CD4-positive, alpha-beta memory T cell (primary cell): Measurements from ENCODE around the gene CD3D. TPM values are rescaled to one million over a fixed set of nuclear protein-coding genes. Genes with fewer than 3 reads are reported as not detected.

Source experiments
- CTCF ChIA-PET: fragments of 350-600 bp; sonication (Branson Sonifier 250); formaldehyde crosslinking; loops from one replicate; lab custom pipeline; 2021; ENCODE audit warnings: inconsistent platforms; ENCODE audit not compliant: partially characterized antibody; lab: Charles Lee
- POLR2A ChIA-PET: fragments of 350-600 bp; sonication (Branson Sonifier 250); formaldehyde crosslinking; loops from one replicate; lab custom pipeline; 2021; ENCODE audit not compliant: partially characterized antibody; lab: Charles Lee
- DNase-seq, 5 donors: peaks; one replicate each; pipeline versions ENCODE4 v3.0.0 to v3.0.0-alpha.2; 2020 to 2022; ENCODE audit warnings: mixed read lengths in 1 of 5
- H3K27ac ChIP-seq: one replicate; pipeline ENCODE4 v1.7.0; 2013; ENCODE audit warnings: low read depth, low read length
- H3K27me3 ChIP-seq: 2 replicates; pipeline ENCODE4 v1.7.0; 2013; ENCODE audit warnings: mild to moderate bottlenecking, low read length, moderate library complexity; ENCODE audit not compliant: insufficient read depth
- H3K36me3 ChIP-seq: 2 replicates; pipeline ENCODE4 v1.7.0; 2013; ENCODE audit warnings: mild to moderate bottlenecking, low read length, moderate library complexity; ENCODE audit not compliant: insufficient read depth
- H3K4me1 ChIP-seq: 2 replicates; pipeline ENCODE4 v1.7.0; 2013; ENCODE audit warnings: mild to moderate bottlenecking, low read length, moderate library complexity; ENCODE audit not compliant: insufficient read depth
- H3K4me3 ChIP-seq, 2 donors: one replicate each; pipeline ENCODE4 v1.7.0; 2013; ENCODE audit warnings: low read length in 2 of 2, mild to moderate bottlenecking in 1 of 2
- H3K9me3 ChIP-seq, 2 donors: one replicate each; pipeline ENCODE4 v1.7.0; 2013; ENCODE audit warnings: low read length in 2 of 2, control low read depth in 1 of 2; ENCODE audit not compliant: control insufficient read depth in 1 of 2
- H3K27ac Mint-ChIP-seq, 7 donors: one replicate each; pipeline ENCODE4 v1.8.0; 2020 to 2021; ENCODE audit warnings: mixed read lengths in 7 of 7, mild to moderate bottlenecking in 6 of 7, inconsistent platforms in 3 of 7, moderate library complexity in 3 of 7
- H3K27me3 Mint-ChIP-seq, 2 donors: one replicate each; pipeline ENCODE4 v1.8.0; 2020 to 2021; ENCODE audit warnings: mixed read lengths in 2 of 2
- H3K36me3 Mint-ChIP-seq, 2 donors: one replicate each; pipeline ENCODE4 v1.8.0; 2020 to 2021; ENCODE audit warnings: mixed read lengths in 2 of 2, inconsistent platforms in 1 of 2, mild to moderate bottlenecking in 1 of 2
- H3K4me1 Mint-ChIP-seq, 4 donors: one replicate each; pipeline ENCODE4 v1.8.0; 2020 to 2021; ENCODE audit warnings: mixed read lengths in 4 of 4, mild to moderate bottlenecking in 1 of 4
- H3K4me3 Mint-ChIP-seq, 8 donors: one replicate each; pipeline ENCODE4 v1.8.0; 2020 to 2021; ENCODE audit warnings: mixed read lengths in 8 of 8, mild to moderate bottlenecking in 7 of 8, moderate library complexity in 6 of 8, inconsistent platforms in 3 of 8
- H3K9me3 Mint-ChIP-seq, 8 donors: one replicate each; pipeline ENCODE4 v1.8.0; 2020 to 2021; ENCODE audit warnings: mixed read lengths in 8 of 8, mild to moderate bottlenecking in 5 of 8, inconsistent platforms in 3 of 8, moderate library complexity in 1 of 8
- intact Hi-C: fragments of 100-400 bp; cut with micrococcal nuclease; formaldehyde crosslinking; loops from one replicate; pipeline ENCODE4 v1.15.1; 2023
- polyA plus RNA-seq, 2 donors: library from polyadenylated mRNA; unstranded; fragments of 300-500 nt; fragmentation: Illumina TruSeq; gene quantifications; one replicate each; pipeline ENCODE4 v1.2.3, GENCODE V29; 2021
- total RNA-seq, 2 experiments: library from RNA; stranded (reverse); gene quantifications; one replicate each; pipeline ENCODE4 v1.2.3, GENCODE V29; 2021

Gene CD3D
- total and polyA plus RNA-seq, 4 experiments from 2014 or later: 338 to 1,046 (median 668) TPM

DNA sequence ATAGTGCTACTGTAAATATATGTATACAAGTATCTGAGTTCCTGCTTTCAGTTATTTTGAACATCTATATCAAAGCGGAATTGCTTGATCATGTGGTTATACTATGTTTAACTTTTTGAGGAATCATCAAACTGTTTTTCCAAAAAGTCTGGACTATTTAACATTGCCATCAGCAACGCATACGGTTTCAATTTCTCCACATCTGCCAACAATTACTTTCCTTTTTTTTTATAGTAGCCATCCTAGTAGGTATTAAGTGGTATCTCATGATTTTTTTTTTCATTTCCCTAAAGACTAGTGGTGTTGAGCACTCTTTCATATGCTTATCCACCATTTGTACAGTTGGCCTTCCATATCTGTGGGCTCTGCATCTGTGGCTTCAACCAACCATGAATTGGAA lies 15.6 kb upstream of the CD3D start:
- Histone ChIP-seq H3K36me3 (peaks cover 3% of the 10 kb centered on the region), H3K9me3 (no peaks in the 10 kb centered on the region), H3K27me3 (no peaks in the 10 kb centered on the region), H3K27ac (no peak overlapping the region), H3K4me1 (peaks cover 42% of the 10 kb centered on the region), H3K4me3 (no peak overlapping the region)
- Mint-ChIP-seq H3K27ac (peak overlapping the region in 6 of 7 donors; percentile 75 to 100 (median 84)), H3K4me1 (peaks cover 32 to 49% (median 41%) of the 10 kb centered on the region in 4 donors), H3K36me3 (peaks cover 12 to 49% of the 10 kb centered on the region in 2 donors), H3K4me3 (peak overlapping the region in 1 of 8 donors; percentile 6), H3K9me3 (peaks cover 0 to 7% (median 0%) of the 10 kb centered on the region in 8 donors), H3K27me3 (no peaks in the 10 kb centered on the region)
- DNase-seq: no peak
- POLR2A ChIA-PET: interaction anchor here (1.1 kb wide), 1 partner anchor 15 kb away, joined by 3 read pairs; the partner anchor contains the start of gene CD3D
- intact Hi-C loops: no loop called here
- CTCF ChIA-PET: interaction anchor here (2.9 kb wide), 1 partner anchor 63 kb away, joined by 20 read pairs; no protein-coding TSS in a partner anchor

DNA sequence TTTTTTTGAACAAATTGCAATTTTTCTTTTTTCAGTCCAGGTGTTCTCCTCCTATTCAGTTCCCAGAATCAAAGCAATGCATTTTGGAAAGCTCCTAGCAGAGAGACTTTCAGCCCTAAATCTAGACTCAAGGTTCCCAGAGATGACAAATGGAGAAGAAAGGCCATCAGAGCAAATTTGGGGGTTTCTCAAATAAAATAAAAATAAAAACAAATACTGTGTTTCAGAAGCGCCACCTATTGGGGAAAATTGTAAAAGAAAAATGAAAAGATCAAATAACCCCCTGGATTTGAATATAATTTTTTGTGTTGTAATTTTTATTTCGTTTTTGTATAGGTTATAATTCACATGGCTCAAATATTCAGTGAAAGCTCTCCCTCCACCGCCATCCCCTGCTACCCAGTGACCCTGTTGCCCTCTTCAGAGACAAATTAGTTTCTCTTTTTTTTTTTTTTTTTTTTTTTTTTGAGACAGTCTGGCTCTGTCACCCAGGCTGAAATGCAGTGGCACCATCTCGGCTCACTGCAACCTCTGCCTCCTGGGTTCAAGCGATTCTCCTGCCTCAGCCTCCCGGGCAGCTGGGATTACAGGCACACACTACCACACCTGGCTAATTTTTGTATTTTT lies 10.7 kb upstream of the CD3D start:
- Histone ChIP-seq H3K9me3 (no peaks in the 10 kb centered on the region), H3K27me3 (no peaks in the 10 kb centered on the region), H3K27ac (peak overlapping the region; percentile 44), H3K4me3 (no peak overlapping the region), H3K4me1 (peaks cover 22% of the 10 kb centered on the region), H3K36me3 (peaks cover 47% of the 10 kb centered on the region)
- no peaks in the 10 kb centered on the region for H3K27me3 Mint-ChIP-seq
- POLR2A ChIA-PET: interaction anchor here (0.9 to 1.6 kb wide), 2 partner anchors 11 to 14 kb away, joined by 7 read pairs; partner anchors contain the start of gene CD3D
- peak in 4 of 5 donors; percentile 53 to 64 (median 63) for DNase-seq
- H3K36me3 Mint-ChIP-seq: peaks cover 41 to 61% of the 10 kb centered on the region in 2 donors
- no peak overlapping the region for H3K4me3 Mint-ChIP-seq
- CTCF ChIA-PET: interaction anchor here (0.7 to 5.2 kb wide), 13 partner anchors 10 to 154 kb away, joined by 3 to 34 read pairs (median 5); partner anchors contain the start of genes CD3D and JAML
- peak overlapping the region; percentile 86 to 96 (median 93) for H3K27ac Mint-ChIP-seq
- H3K9me3 Mint-ChIP-seq: no peaks in the 10 kb centered on the region
- intact Hi-C loops: loop anchor here (1.0 to 5.0 kb wide), 5 partner anchors 9 to 206 kb away; partner anchors contain the start of genes CD3E and CD3G
- peaks cover 22 to 29% (median 24%) of the 10 kb centered on the region in 4 donors for H3K4me1 Mint-ChIP-seq

GRCh38 chr11:118349475-118349874 lies 7.0 kb upstream of the CD3D start:
- peak overlapping the region; percentile 78 to 98 (median 90) for H3K27ac Mint-ChIP-seq
- H3K36me3 ChIP-seq: peaks cover 47% of the 10 kb centered on the region
- CTCF ChIA-PET: no interaction called here
- no peaks in the 10 kb centered on the region for H3K27me3 ChIP-seq
- no peak for DNase-seq
- no peaks in the 10 kb centered on the region for H3K9me3 ChIP-seq
- no peak overlapping the region for H3K4me3 ChIP-seq
- intact Hi-C loops: no loop called here
- H3K4me3 Mint-ChIP-seq: peak overlapping the region in 3 of 8 donors; percentile 5 to 65 (median 24)
- H3K36me3 Mint-ChIP-seq: peaks cover 57 to 73% of the 10 kb centered on the region in 2 donors
- peaks cover 53% of the 10 kb centered on the region for H3K4me1 ChIP-seq
- no peaks in the 10 kb centered on the region for H3K9me3 Mint-ChIP-seq
- peaks cover 44 to 64% (median 54%) of the 10 kb centered on the region in 4 donors for H3K4me1 Mint-ChIP-seq
- no peaks in the 10 kb centered on the region for H3K27me3 Mint-ChIP-seq
- POLR2A ChIA-PET: interaction anchor here (0.7 to 1.8 kb wide), 2 partner anchors 10 to 172 kb away, joined by 3 to 5 read pairs; no protein-coding TSS in a partner anchor
- peak overlapping the region; percentile 32 for H3K27ac ChIP-seq

DNA sequence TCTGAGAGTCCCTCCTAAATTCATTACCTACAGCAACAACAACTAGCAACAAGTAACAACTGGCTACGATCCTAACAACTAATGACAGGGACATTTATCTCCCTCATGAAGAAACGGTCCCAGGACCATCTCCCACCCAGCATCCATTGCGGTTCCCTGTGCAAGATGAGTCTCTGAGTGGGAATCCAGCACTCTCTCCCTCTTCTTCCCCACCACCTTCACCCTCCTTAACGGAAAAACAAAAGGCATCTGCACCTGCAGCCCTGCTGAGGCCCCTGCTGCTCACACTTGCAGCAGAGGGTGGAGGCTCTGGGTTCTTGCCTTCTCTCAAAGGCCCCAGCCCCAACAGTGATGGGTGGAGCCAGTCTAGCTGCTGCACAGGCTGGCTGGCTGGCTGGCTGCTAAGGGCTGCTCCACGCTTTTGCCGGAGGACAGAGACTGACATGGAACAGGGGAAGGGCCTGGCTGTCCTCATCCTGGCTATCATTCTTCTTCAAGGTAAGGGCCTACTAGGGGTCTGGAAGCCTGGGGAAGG lies 1.5 kb upstream of the CD3D start, which contains the start of gene CD3G:
Gene CD3G, plus strand, starts transcription at position 364 of the 535 bp plus-strand sequence. Its CDS starts 80 bp downstream, at position 444.
- ChIA-PET POLR2A (interaction anchor here (0.7 to 9.2 kb wide), 11 partner anchors 10 to 342 kb away, joined by 3 to 65 read pairs (median 5); partner anchors contain the start of genes MPZL3 and UBE4A), CTCF (no interaction called here)
- Mint-ChIP-seq H3K36me3 (peaks cover 51 to 60% of the 10 kb centered on the region in 2 donors), H3K27me3 (no peaks in the 10 kb centered on the region), H3K4me1 (peaks cover 48 to 88% (median 65%) of the 10 kb centered on the region in 4 donors), H3K27ac (peak within 1 kb of the TSS; percentile 97 to 100 (median 99)), H3K9me3 (no peaks in the 10 kb centered on the region), H3K4me3 (peak within 1 kb of the TSS; percentile 91 to 100 (median 97))
- no peaks in the 10 kb centered on the region for H3K9me3 ChIP-seq
- intact Hi-C loops: loop anchor here (1.0 kb wide), 1 partner anchor 9 kb away; no protein-coding TSS in a partner anchor
- no peaks in the 10 kb centered on the region for H3K27me3 ChIP-seq
- peak within 1 kb of the TSS; percentile 93 for H3K27ac ChIP-seq
- peak; percentile 66 to 82 (median 71) for DNase-seq
- peaks cover 11% of the 10 kb centered on the region for H3K36me3 ChIP-seq
- H3K4me1 ChIP-seq: peaks cover 72% of the 10 kb centered on the region
- H3K4me3 ChIP-seq: peak within 1 kb of the TSS; percentile 89 to 97

DNA sequence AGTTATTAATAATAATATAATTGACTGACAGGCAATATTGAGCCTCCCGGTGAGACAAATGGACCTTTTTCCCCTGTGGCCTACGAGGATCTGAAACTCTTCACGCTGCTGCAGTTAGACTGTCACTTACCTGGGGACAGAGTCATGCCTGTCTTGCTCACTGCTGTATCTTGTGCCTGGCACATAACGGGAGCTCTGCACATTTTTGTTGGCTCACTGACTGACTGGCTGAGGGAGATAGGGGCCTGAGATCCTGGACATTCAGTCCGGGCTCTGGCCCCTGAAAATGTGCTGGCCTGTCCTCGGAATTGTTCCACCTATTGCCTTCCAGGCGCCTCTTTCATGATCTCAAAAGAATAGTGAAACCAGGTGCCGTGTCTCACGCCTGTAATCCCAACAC lies 743 bp upstream of the CD3D start:
- Histone ChIP-seq H3K4me1 (peaks cover 72% of the 10 kb centered on the region), H3K9me3 (no peaks in the 10 kb centered on the region), H3K27ac (peak overlapping the region; percentile 93), H3K27me3 (no peaks in the 10 kb centered on the region), H3K4me3 (peak overlapping the region; percentile 89 to 97), H3K36me3 (peaks cover 9% of the 10 kb centered on the region)
- ChIA-PET CTCF (interaction anchor here (1.4 kb wide), 1 partner anchor 145 kb away, joined by 8 read pairs; no protein-coding TSS in a partner anchor), POLR2A (interaction anchor here (1.2 to 9.2 kb wide), 11 partner anchors 9 to 140 kb away, joined by 3 to 65 read pairs (median 7); partner anchors contain the start of genes JAML, MPZL3 and UBE4A)
- H3K9me3 Mint-ChIP-seq: peaks cover 0 to 2% (median 0%) of the 10 kb centered on the region in 8 donors
- H3K27me3 Mint-ChIP-seq: peaks cover 0 to 1% of the 10 kb centered on the region in 2 donors
- H3K27ac Mint-ChIP-seq: peak overlapping the region; percentile 97 to 100 (median 99)
- peaks cover 50 to 60% of the 10 kb centered on the region in 2 donors for H3K36me3 Mint-ChIP-seq
- intact Hi-C loops: no loop called here
- peaks cover 47 to 88% (median 65%) of the 10 kb centered on the region in 4 donors for H3K4me1 Mint-ChIP-seq
- DNase-seq: peak in 2 of 5 donors; percentile 29 to 63
- H3K4me3 Mint-ChIP-seq: peak overlapping the region; percentile 91 to 100 (median 97)

DNA sequence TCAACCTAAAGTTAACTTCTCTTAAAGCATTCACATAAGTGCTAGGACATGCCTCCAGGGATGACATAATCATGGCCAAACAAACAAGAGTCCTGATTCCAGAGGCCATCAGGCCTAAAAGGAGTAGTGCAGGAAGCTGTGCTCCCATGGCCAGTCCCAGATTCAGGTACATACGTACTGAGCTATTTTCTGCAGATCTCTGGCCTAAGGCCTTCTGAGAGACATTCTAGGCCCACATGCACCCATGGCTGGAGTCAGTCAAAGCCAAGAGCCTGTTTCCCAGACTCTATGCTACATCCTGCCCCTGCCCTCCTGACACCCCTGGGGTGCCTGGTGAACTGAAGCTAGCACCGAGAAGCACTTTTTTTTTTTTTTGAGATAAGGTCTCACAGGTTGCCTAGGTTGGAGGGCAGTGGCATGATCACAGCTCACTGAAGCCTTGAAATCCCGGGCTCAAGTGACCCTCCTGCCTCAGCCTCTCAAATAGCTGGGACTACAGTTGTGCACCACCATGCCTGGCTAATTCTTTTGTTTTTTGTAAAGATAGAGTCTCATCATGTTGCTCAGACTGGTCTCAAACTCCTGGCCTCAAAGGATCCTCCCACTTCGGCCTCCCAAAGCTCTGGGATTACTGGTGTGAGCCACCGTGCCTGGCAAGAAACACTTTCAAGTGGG lies 553 bp downstream of the CD3D start:
- Histone ChIP-seq H3K27me3 (no peaks in the 10 kb centered on the region), H3K9me3 (no peaks in the 10 kb centered on the region), H3K4me3 (peak overlapping the region; percentile 89 to 97), H3K36me3 (peaks cover 11% of the 10 kb centered on the region), H3K4me1 (peaks cover 69% of the 10 kb centered on the region), H3K27ac (peak overlapping the region; percentile 93)
- ChIA-PET POLR2A (interaction anchor here (0.6 to 9.2 kb wide), 21 partner anchors 8 to 445 kb away, joined by 3 to 65 read pairs (median 5); partner anchors contain the start of genes ARCN1, JAML, KMT2A and MPZL3), CTCF (interaction anchor here (1.4 to 2.6 kb wide), 3 partner anchors 11 to 143 kb away, joined by 5 to 14 read pairs (median 7); no protein-coding TSS in a partner anchor)
- H3K27me3 Mint-ChIP-seq: peaks cover 0 to 1% of the 10 kb centered on the region in 2 donors
- H3K36me3 Mint-ChIP-seq: peaks cover 45 to 59% of the 10 kb centered on the region in 2 donors
- intact Hi-C loops: loop anchor here (1.0 kb wide), 1 partner anchor 37 kb away; no protein-coding TSS in a partner anchor
- H3K4me3 Mint-ChIP-seq: peak overlapping the region; percentile 91 to 100 (median 97)
- H3K27ac Mint-ChIP-seq: peak overlapping the region; percentile 97 to 100 (median 99)
- peaks cover 38 to 85% (median 58%) of the 10 kb centered on the region in 4 donors for H3K4me1 Mint-ChIP-seq
- H3K9me3 Mint-ChIP-seq: peaks cover 0 to 2% (median 0%) of the 10 kb centered on the region in 8 donors
- peak in 4 of 5 donors; percentile 26 to 68 (median 32) for DNase-seq
